ENCODE data around the gene NPY2R. TPM values are rescaled to one million over a fixed set of nuclear protein-coding genes. Genes with fewer than 3 reads are reported as not detected.
A peak's percentile ranks its signal among the peaks of the same experiment; 100 is the strongest.

Gene NPY2R
- total RNA-seq, 1 donor = 0.36 TPM

GRCh38 chr4:155245105-155245504 is 36.7 kb downstream of the NPY2R start:
- Histone ChIP-seq H3K36me3 (ENCODE audit: insufficient read depth, low read length) (no peaks in the 10 kb centered on the region), H3K9me3 (ENCODE audit: low read depth, low read length) (no peaks in the 10 kb centered on the region), H3K4me2 (ENCODE audit: insufficient read depth, low read length) (no peak overlapping the region), H3K27ac (ENCODE audit: low read depth, low read length) (no peak overlapping the region), H3K4me1 (ENCODE audit: insufficient read depth, low read length) (no peaks in the 10 kb centered on the region), H3K27me3 (ENCODE audit: insufficient read depth, low read length) (no peaks in the 10 kb centered on the region), H3K79me2 (ENCODE audit: insufficient read depth, low read length) (no peaks in the 10 kb centered on the region), H4K20me1 (ENCODE audit: insufficient read depth, low read length) (no peaks in the 10 kb centered on the region), H3K4me3 (ENCODE audit: insufficient read depth, low read length) (no peak overlapping the region), H2AFZ (ENCODE audit: low read length) (no peak overlapping the region)
- no peak for DNase-seq (ENCODE audit: insufficient read length, low spot score, missing footprints)
- no peak for TF ChIP-seq CTCF (IDR thresholded peaks at IDR 0.05; ENCODE audit: extremely low read depth, low read depth, low read length)

GRCh38 chr4:155248002-155248896 is 39.8 kb downstream of the NPY2R start:
- no peaks in the 10 kb centered on the region for H3K36me3 ChIP-seq (ENCODE audit: insufficient read depth, low read length)
- H3K4me1 ChIP-seq (ENCODE audit: insufficient read depth, low read length) = no peaks in the 10 kb centered on the region
- no peak overlapping the region for H2AFZ ChIP-seq (ENCODE audit: low read length)
- H4K20me1 ChIP-seq (ENCODE audit: insufficient read depth, low read length) = no peaks in the 10 kb centered on the region
- H3K79me2 ChIP-seq (ENCODE audit: insufficient read depth, low read length) = no peaks in the 10 kb centered on the region
- no peaks in the 10 kb centered on the region for H3K27me3 ChIP-seq (ENCODE audit: insufficient read depth, low read length)
- no peak for DNase-seq (ENCODE audit: insufficient read length, low spot score, missing footprints)
- TF ChIP-seq CTCF (IDR thresholded peaks at IDR 0.05; ENCODE audit: extremely low read depth, low read depth, low read length) = no peak
- H3K4me2 ChIP-seq (ENCODE audit: insufficient read depth, low read length) = peak overlapping the region; percentile 11
- no peak overlapping the region for H3K4me3 ChIP-seq (ENCODE audit: insufficient read depth, low read length)
- H3K27ac ChIP-seq (ENCODE audit: low read depth, low read length) = no peak overlapping the region
- no peaks in the 10 kb centered on the region for H3K9me3 ChIP-seq (ENCODE audit: low read depth, low read length)

GRCh38 chr4:155249016-155249566 is 40.7 kb downstream of the NPY2R start:
- Histone ChIP-seq H3K9me3 (ENCODE audit: low read depth, low read length) (no peaks in the 10 kb centered on the region), H3K4me2 (ENCODE audit: insufficient read depth, low read length) (no peak overlapping the region), H3K27me3 (ENCODE audit: insufficient read depth, low read length) (no peaks in the 10 kb centered on the region), H3K36me3 (ENCODE audit: insufficient read depth, low read length) (no peaks in the 10 kb centered on the region), H4K20me1 (ENCODE audit: insufficient read depth, low read length) (no peaks in the 10 kb centered on the region), H3K79me2 (ENCODE audit: insufficient read depth, low read length) (no peaks in the 10 kb centered on the region), H2AFZ (ENCODE audit: low read length) (no peak overlapping the region), H3K4me1 (ENCODE audit: insufficient read depth, low read length) (no peaks in the 10 kb centered on the region), H3K27ac (ENCODE audit: low read depth, low read length) (no peak overlapping the region), H3K4me3 (ENCODE audit: insufficient read depth, low read length) (no peak overlapping the region)
- no peak for TF ChIP-seq CTCF (IDR thresholded peaks at IDR 0.05; ENCODE audit: extremely low read depth, low read depth, low read length)
- no peak for DNase-seq (ENCODE audit: insufficient read length, low spot score, missing footprints)

- no peak overlapping the region for H3K4me3 ChIP-seq (ENCODE audit: insufficient read depth, low read length)
- DNase-seq (ENCODE audit: insufficient read length, low spot score, missing footprints) = no peak
- no peak overlapping the region for H3K4me2 ChIP-seq (ENCODE audit: insufficient read depth, low read length)
- no peaks in the 10 kb centered on the region for H3K9me3 ChIP-seq (ENCODE audit: low read depth, low read length)
- H3K36me3 ChIP-seq (ENCODE audit: insufficient read depth, low read length) = no peaks in the 10 kb centered on the region
- H4K20me1 ChIP-seq (ENCODE audit: insufficient read depth, low read length) = no peaks in the 10 kb centered on the region
- TF ChIP-seq CTCF (IDR thresholded peaks at IDR 0.05; ENCODE audit: extremely low read depth, low read depth, low read length) = no peak
- no peaks in the 10 kb centered on the region for H3K4me1 ChIP-seq (ENCODE audit: insufficient read depth, low read length)
- H3K27ac ChIP-seq (ENCODE audit: low read depth, low read length) = no peak overlapping the region
- H2AFZ ChIP-seq (ENCODE audit: low read length) = no peak overlapping the region
- no peaks in the 10 kb centered on the region for H3K27me3 ChIP-seq (ENCODE audit: insufficient read depth, low read length)
- no peaks in the 10 kb centered on the region for H3K79me2 ChIP-seq (ENCODE audit: insufficient read depth, low read length)
Observed at GRCh38 chr4:155252327-155252726, 43.9 kb downstream of the NPY2R start.

Measured in osteoblast (primary cell).